HG03571 (cell line): ENCODE measurements around the gene INTS6.
A peak's percentile ranks its signal among the peaks of the same experiment; 100 is the strongest.

Experiments used
- ATAC-seq: cut with Tn5 transposase; IDR thresholded peaks from one replicate; pipeline ENCODE4 v1.9.1; 2021; ENCODE audit not compliant: unreplicated experiment

INTS6 gene

GRCh38 chr13:51457086-51457815 is 4.4 kb upstream of the INTS6 start:
- no peak for ATAC-seq

- ATAC-seq: no peak
These were observed 3.7 kb upstream of the INTS6 start for GRCh38 chr13:51456510-51456909.

- no peak for ATAC-seq
These were observed 2.7 kb upstream of the INTS6 start for GRCh38 chr13:51455532-51455931.

- no peak for ATAC-seq
These were observed 1.3 kb upstream of the INTS6 start for GRCh38 chr13:51453959-51454703.

- peak; percentile 38 for ATAC-seq
These were observed 547 bp upstream of the INTS6 start for GRCh38 chr13:51453207-51453958.

GRCh38 chr13:51451467-51452360 is 1.1 kb downstream of the INTS6 start:
- peak; percentile 29 for ATAC-seq

GRCh38 chr13:51451134-51451466 is 1.7 kb downstream of the INTS6 start:
- no peak for ATAC-seq

GRCh38 chr13:51449018-51449417 is 3.8 kb downstream of the INTS6 start:
- ATAC-seq: no peak

- ATAC-seq: no peak
These were observed 7.9 kb downstream of the INTS6 start for GRCh38 chr13:51444922-51445321.

GRCh38 chr13:51440381-51440780 is 12.5 kb downstream of the INTS6 start:
- no peak for ATAC-seq

- ATAC-seq: no peak
These were observed 15.2 kb downstream of the INTS6 start for GRCh38 chr13:51437550-51438127.

GRCh38 chr13:51435002-51435578 is 17.7 kb downstream of the INTS6 start:
- no peak for ATAC-seq

- ATAC-seq: no peak
These were observed 20.3 kb downstream of the INTS6 start for GRCh38 chr13:51432576-51432975.

GRCh38 chr13:51426982-51427381 is 25.9 kb downstream of the INTS6 start:
- no peak for ATAC-seq

- ATAC-seq: no peak
These were observed 27.3 kb downstream of the INTS6 start for GRCh38 chr13:51425410-51426042.

- no peak for ATAC-seq
These were observed 29.1 kb downstream of the INTS6 start for GRCh38 chr13:51423766-51424165.

- no peak for ATAC-seq
These were observed 30.4 kb downstream of the INTS6 start for GRCh38 chr13:51422484-51422883.

- ATAC-seq: no peak
These were observed 31.9 kb downstream of the INTS6 start for GRCh38 chr13:51420681-51421490.
